Stimulated activated CD8-positive, alpha-beta memory T cell treated with anti-CD3 and anti-CD28 coated beads, Interleukin-7, amount 100 ng/mL, for 4 hours (primary cell): Measurements from ENCODE around the gene MIEF2.
"Not testable (repeated sequence)": the region's sequence is repeated elsewhere in the genome, so short reads cannot be mapped to it uniquely, and the experiment has no call there.

ENCODE experiments used
- DNase-seq, 2 donors: peaks; one replicate each; pipeline ENCODE4 v3.0.0-alpha.2; 2020; ENCODE audit warnings: low read depth in 2 of 2

MIEF2 gene

GRCh38 chr17:18291718-18292540 lies 31.5 kb downstream of the MIEF2 start:
- DNase-seq = no peak

- DNase-seq = not testable (repeated sequence)
These were observed 37.6 kb downstream of the MIEF2 start for GRCh38 chr17:18298061-18298460.

- DNase-seq = no peak
These were observed 40.4 kb downstream of the MIEF2 start for GRCh38 chr17:18300725-18301480.

- not testable (repeated sequence) for DNase-seq
These were observed 42.7 kb downstream of the MIEF2 start for GRCh38 chr17:18303206-18303605.

GRCh38 chr17:18309202-18309601 lies 48.7 kb downstream of the MIEF2 start:
- no peak for DNase-seq

GRCh38 chr17:18314059-18314730 lies 53.7 kb downstream of the MIEF2 start:
- DNase-seq = no peak

DNA sequence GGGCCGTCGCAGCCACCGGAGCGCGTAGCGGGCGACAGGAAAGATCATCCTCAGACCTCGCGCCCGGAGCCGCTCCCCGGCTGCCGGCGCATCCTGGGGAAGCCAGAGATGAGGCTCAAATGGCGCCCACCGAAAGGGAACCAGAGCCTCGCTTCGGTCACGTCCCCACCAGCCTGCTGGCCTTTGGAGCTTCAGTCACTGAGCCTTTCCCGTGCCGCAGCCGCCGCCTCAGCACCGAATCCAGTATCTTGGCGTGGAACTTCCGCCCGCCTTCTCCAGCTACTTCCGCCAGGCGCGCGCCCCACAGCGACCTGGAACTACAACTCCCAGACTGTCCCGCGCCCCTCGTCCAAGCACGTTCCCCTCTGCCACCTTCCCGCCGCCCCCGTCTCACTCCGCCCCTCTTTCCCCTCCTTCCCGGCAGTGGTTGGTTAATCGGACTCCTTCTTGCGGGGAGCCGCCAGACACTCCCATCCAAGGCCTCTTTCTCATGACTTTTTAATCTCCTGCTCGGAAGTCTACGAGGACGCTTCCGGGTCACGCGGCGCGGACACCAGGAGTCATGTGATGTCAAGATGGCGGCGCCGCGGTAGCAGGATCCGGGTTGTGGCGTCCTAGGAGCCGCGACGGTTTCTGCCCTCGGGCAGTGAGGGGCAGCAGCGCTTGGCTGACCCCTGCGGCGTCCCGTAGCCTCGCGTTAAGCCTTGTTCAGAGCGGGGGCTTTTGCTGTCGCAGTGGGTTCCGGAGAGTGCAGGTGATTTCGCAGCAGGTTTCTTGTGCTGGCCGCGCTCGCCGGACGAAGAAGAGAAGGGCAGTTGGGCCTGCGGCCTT lies 54.5 kb downstream of the MIEF2 start, which contains the start of the genes SMCR8 and TOP3A:
TSS of gene SMCR8 (plus strand) at position 563 of the 831 bp plus-strand sequence. CDS start 497 bp downstream, outside the sequence.
TSS of gene TOP3A (minus strand) at position 264 of the 831 bp plus-strand sequence. CDS start at position 48, 216 bp downstream.
- peak; percentile 98 to 99 for DNase-seq

GRCh38 chr17:18315562-18315922 lies 55.1 kb downstream of the MIEF2 start:
- DNase-seq = no peak

DNA sequence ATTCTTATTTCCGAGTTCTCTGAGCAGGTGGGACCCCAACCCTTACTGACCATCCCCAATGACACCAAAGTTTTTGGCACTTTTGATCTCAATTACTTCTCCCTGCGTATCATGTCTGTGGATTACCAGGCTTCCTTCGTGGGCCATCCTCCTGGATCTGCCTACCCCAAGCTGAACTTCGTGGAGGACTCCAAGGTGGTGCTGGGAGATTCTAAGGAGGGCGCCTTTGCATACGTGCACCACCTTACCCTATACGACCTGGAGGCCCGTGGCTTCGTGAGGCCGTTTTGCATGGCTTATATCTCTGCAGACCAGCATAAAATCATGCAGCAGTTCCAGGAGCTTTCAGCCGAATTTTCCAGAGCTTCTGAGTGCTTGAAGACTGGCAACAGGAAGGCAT lies 55.5 kb downstream of the MIEF2 start:
- no peak for DNase-seq
